Esophagus muscularis mucosa (tissue), 4 donors: Measurements from ENCODE around the gene ENTR1. TPM values are rescaled to one million over a fixed set of nuclear protein-coding genes. Genes with fewer than 3 reads are reported as not detected.

ENCODE experiments used
- DNase-seq: peaks from one replicate; pipeline ENCODE4 v3.0.0-alpha.2; 2017; ENCODE audit errors: extremely low spot score
- H3K27ac ChIP-seq, 4 donors: fragments of 200-600 bp; sonication (generic); replicated peaks in 1 of 4; 1 replicate in 3 of 4; 2 replicates in 1 of 4; pipeline ENCODE4 v1.5.1; 2016 to 2019; ENCODE audit warnings: mild to moderate bottlenecking in 1 of 4
- H3K27me3 ChIP-seq, 4 donors: fragments of 200-600 bp; sonication (generic); one replicate each; pipeline versions ENCODE4 v1.5.1 to v1.6.0; 2016 to 2019
- H3K36me3 ChIP-seq, 4 donors: fragments of 200-600 bp; sonication (generic); one replicate each; pipeline ENCODE4 v1.5.1; 2016 to 2019
- H3K4me1 ChIP-seq, 4 donors: fragments of 200-600 bp; sonication (generic); one replicate each; pipeline ENCODE4 v1.5.1; 2016 to 2019
- H3K4me3 ChIP-seq, 4 donors: fragments of 200-600 bp; sonication (generic); 1 replicate in 2 of 4; 2 replicates in 2 of 4; pipeline ENCODE4 v1.5.1; 2016 to 2019; ENCODE audit warnings: mild to moderate bottlenecking in 4 of 4, moderate library complexity in 1 of 4
- H3K9me3 ChIP-seq, 4 donors: fragments of 200-600 bp; sonication (generic); 1 replicate in 3 of 4; 2 replicates in 1 of 4; pipeline ENCODE4 v1.5.1; 2016 to 2019
- EP300 ChIP-seq: sonication (generic); formaldehyde crosslinking; IDR thresholded peaks from one replicate; pipeline ENCODE4 v1.6.1; 2017; ENCODE audit warnings: antibody characterized with exemption
- POLR2A ChIP-seq: fragments of 450-650 bp; IDR thresholded peaks from one replicate; pipeline ENCODE4 v1.6.1; 2017; ENCODE audit warnings: antibody characterized with exemption, moderate library complexity, mild to moderate bottlenecking, low read depth
- POLR2AphosphoS5 ChIP-seq, 2 donors: sonication (generic); formaldehyde crosslinking; IDR thresholded peaks; one replicate each; pipeline ENCODE4 v1.6.1; 2017; ENCODE audit warnings: antibody characterized with exemption in 2 of 2
- WGBS: methylation state at CpG from one replicate; pipeline ENCODE4 v1.1.5; 2018; 5-methylcytosine and 5-hydroxymethylcytosine counted together
- intact Hi-C: fragments of 100-400 bp; cut with DNase I; formaldehyde crosslinking; loops from one replicate; pipeline ENCODE4 v1.15.1; 2023
- total RNA-seq, 4 donors: library from RNA; depleted of rRNA; stranded (reverse); fragments of >200 nt; gene quantifications; one replicate each; pipeline versions ENCODE4 v1.1.0 to v1.2.1, GENCODE V29; 2016
- TF ChIP-seq, protein P1 (sequence below), 3 experiments: fragments of 200-600 bp in 2 of 3; fragments of 450-650 bp in 1 of 3; sonication (generic) in 2 of 3; IDR thresholded peaks; one replicate each; pipeline ENCODE4 v1.5.1; 2017 to 2019; ENCODE audit warnings: antibody characterized with exemption in 3 of 3, mild to moderate bottlenecking in 2 of 3, moderate library complexity in 1 of 3

ENTR1 gene
- total RNA-seq, 4 donors from 2014 or later = 26.2 to 44.8 (median 37.6) TPM

DNA sequence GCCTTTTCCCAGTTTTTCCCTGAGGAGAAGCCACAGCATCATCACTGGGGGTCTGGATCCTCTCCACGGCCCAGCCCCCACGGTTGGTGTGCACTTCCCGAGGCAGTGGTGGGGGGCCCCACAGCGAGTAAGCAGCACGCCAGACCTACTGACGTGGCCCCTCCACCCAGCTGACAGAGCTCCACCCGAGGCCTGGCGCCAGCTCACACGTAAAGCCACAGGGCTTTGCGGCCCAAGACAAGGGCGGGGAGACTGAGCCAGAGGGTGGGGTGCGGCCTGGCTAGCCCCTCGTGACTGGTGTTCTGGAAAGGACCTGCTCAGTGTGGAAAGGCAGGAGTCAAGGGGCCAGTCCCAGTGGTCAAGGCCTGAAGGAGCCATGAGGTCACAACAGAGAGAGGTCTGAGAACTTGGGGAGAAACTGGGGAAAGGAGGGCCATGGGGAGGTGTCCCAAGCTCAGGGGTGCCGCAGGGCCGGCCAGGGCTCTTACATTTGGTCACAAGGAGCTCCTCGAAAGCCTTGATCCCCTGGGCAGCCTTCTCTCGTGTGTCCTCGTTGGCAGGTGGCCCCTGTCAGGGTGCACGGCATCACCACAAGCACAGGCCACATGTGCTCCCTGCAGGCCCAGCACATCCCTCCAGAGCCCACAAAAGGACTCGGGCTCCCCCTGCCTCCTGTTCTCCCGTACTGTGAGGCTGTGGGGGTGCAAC, 15.9 kb downstream of the ENTR1 start:
- no peak for DNase-seq
- intact Hi-C loops = loop anchor here (5.0 kb wide), 1 partner anchor 57 kb away; no protein-coding TSS in a partner anchor
- H3K27me3 ChIP-seq = no peaks in the 10 kb centered on the region
- peaks cover 49 to 89% (median 81%) of the 10 kb centered on the region in 4 donors for H3K36me3 ChIP-seq
- peaks cover 12 to 15% (median 15%) of the 10 kb centered on the region in 4 donors for H3K4me1 ChIP-seq
- TF ChIP-seq POLR2A = no peak
- TF ChIP-seq, protein P1, sequence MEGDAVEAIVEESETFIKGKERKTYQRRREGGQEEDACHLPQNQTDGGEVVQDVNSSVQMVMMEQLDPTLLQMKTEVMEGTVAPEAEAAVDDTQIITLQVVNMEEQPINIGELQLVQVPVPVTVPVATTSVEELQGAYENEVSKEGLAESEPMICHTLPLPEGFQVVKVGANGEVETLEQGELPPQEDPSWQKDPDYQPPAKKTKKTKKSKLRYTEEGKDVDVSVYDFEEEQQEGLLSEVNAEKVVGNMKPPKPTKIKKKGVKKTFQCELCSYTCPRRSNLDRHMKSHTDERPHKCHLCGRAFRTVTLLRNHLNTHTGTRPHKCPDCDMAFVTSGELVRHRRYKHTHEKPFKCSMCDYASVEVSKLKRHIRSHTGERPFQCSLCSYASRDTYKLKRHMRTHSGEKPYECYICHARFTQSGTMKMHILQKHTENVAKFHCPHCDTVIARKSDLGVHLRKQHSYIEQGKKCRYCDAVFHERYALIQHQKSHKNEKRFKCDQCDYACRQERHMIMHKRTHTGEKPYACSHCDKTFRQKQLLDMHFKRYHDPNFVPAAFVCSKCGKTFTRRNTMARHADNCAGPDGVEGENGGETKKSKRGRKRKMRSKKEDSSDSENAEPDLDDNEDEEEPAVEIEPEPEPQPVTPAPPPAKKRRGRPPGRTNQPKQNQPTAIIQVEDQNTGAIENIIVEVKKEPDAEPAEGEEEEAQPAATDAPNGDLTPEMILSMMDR (IDR thresholded peaks at IDR 0.05) = no peak
- TF ChIP-seq EP300 = no peak
- no peak for TF ChIP-seq POLR2AphosphoS5 (IDR thresholded peaks at IDR 0.05)
- H3K9me3 ChIP-seq = no peaks in the 10 kb centered on the region
- H3K4me3 ChIP-seq = no peak overlapping the region
- no peak overlapping the region for H3K27ac ChIP-seq
- 92% methylated on average over 9 of the region's 21 CpGs for WGBS

DNA sequence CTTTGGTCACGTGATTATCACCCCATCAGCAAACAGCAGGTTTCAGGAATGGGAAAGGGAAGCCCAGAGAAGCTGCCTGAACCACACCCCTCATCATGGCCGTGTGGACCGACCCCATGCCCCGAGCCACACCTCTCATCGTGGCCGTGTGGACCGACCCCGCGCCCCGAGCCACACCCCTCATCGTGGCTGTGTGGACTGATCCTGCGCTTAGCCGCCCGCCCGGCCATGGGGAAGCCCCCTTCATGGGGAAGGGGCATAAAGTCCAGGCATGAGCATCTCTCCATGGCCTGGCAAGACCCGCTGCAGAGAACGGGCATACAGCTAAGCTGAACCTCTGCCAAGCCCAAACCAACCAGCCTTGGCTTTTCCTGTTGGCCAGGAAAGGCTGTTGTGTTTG, 16.9 kb downstream of the ENTR1 start:
- Histone ChIP-seq H3K4me1 (peaks cover 2 to 6% (median 5%) of the 10 kb centered on the region in 4 donors), H3K36me3 (peaks cover 50 to 98% (median 89%) of the 10 kb centered on the region in 4 donors), H3K27ac (no peak overlapping the region), H3K4me3 (no peak overlapping the region), H3K9me3 (no peaks in the 10 kb centered on the region), H3K27me3 (no peaks in the 10 kb centered on the region)
- 78% methylated on average over 6 of the region's 17 CpGs for WGBS
- DNase-seq = no peak
- TF ChIP-seq, protein P1 (IDR thresholded peaks at IDR 0.05) = no peak
- TF ChIP-seq POLR2AphosphoS5 (IDR thresholded peaks at IDR 0.05) (no peak), EP300 (no peak), POLR2A (no peak)
- intact Hi-C loops = no loop called here

GRCh38 chr9:136392538-136393449, 17.6 kb downstream of the ENTR1 start:
- WGBS = 84% methylated on average over 18 of the region's 21 CpGs
- TF ChIP-seq EP300 = no peak
- TF ChIP-seq POLR2AphosphoS5 (IDR thresholded peaks at IDR 0.05) = no peak
- TF ChIP-seq POLR2A = no peak
- TF ChIP-seq, protein P1 (IDR thresholded peaks at IDR 0.05) = no peak
- DNase-seq = no peak
- H3K36me3 ChIP-seq = peaks cover 55 to 99% (median 91%) of the 10 kb centered on the region in 4 donors
- no peaks in the 10 kb centered on the region for H3K27me3 ChIP-seq
- H3K4me3 ChIP-seq = no peak overlapping the region
- intact Hi-C loops = no loop called here
- H3K4me1 ChIP-seq = no peaks in the 10 kb centered on the region
- no peaks in the 10 kb centered on the region for H3K9me3 ChIP-seq
- no peak overlapping the region for H3K27ac ChIP-seq

- DNase-seq = no peak
- 90% methylated on average over 17 of the region's 28 CpGs for WGBS
- TF ChIP-seq EP300 (no peak), POLR2AphosphoS5 (IDR thresholded peaks at IDR 0.05) (no peak), POLR2A (no peak)
- TF ChIP-seq, protein P1 (IDR thresholded peaks at IDR 0.05) = no peak
- intact Hi-C loops = no loop called here
- no peak overlapping the region for H3K4me3 ChIP-seq
- no peaks in the 10 kb centered on the region for H3K4me1 ChIP-seq
- no peaks in the 10 kb centered on the region for H3K27me3 ChIP-seq
- no peaks in the 10 kb centered on the region for H3K9me3 ChIP-seq
- H3K27ac ChIP-seq = no peak overlapping the region
- H3K36me3 ChIP-seq = peaks cover 60 to 99% (median 91%) of the 10 kb centered on the region in 4 donors
These were observed 18.5 kb downstream of the ENTR1 start for GRCh38 chr9:136391737-136392537.
